Calu3 (cell line): ENCODE measurements around the gene F10. TPM values are rescaled to one million over a fixed set of nuclear protein-coding genes. Genes with fewer than 3 reads are reported as not detected.

Experiments used
- BruUV-seq: library from RNA; stranded (reverse); fragments of 400-500 nt; replicated peaks from 2 replicates; lab custom pipeline; 2021; lab: Mats Ljungman, UMichigan
- CTCF ChIA-PET: fragments of 300-600 bp; sonication (Branson Sonifier 250); formaldehyde crosslinking; loops from one replicate; lab custom pipeline; 2022; ENCODE audit warnings: antibody characterized with exemption; lab: Charles Lee
- DNase-seq: peaks from one replicate; pipeline ENCODE4 v3.0.0; 2022
- H3K27ac Mint-ChIP-seq: one replicate; pipeline ENCODE4 v1.8.0; 2022; ENCODE audit warnings: mixed read lengths; ENCODE audit not compliant: unreplicated experiment
- H3K27me3 Mint-ChIP-seq: one replicate; pipeline ENCODE4 v1.8.0; 2022; ENCODE audit warnings: mixed read lengths; ENCODE audit not compliant: unreplicated experiment
- H3K36me3 Mint-ChIP-seq: one replicate; pipeline ENCODE4 v1.8.0; 2022; ENCODE audit warnings: mild to moderate bottlenecking, moderate library complexity, mixed read lengths; ENCODE audit not compliant: insufficient read depth, unreplicated experiment
- H3K4me1 Mint-ChIP-seq: one replicate; pipeline ENCODE4 v1.8.0; 2022; ENCODE audit warnings: mild to moderate bottlenecking, low read depth, mixed read lengths; ENCODE audit not compliant: unreplicated experiment
- H3K4me3 Mint-ChIP-seq: one replicate; pipeline ENCODE4 v1.8.0; 2022; ENCODE audit warnings: mild to moderate bottlenecking, low read depth, moderate library complexity, mixed read lengths; ENCODE audit not compliant: unreplicated experiment
- H3K9me3 Mint-ChIP-seq: one replicate; pipeline ENCODE4 v1.8.0; 2022; ENCODE audit warnings: low read depth, mixed read lengths; ENCODE audit not compliant: unreplicated experiment
- intact Hi-C: fragments of 100-400 bp; cut with micrococcal nuclease; formaldehyde crosslinking; loops from one replicate; pipeline ENCODE4 v1.10.0; 2022; ENCODE audit not compliant: unreplicated experiment
- total RNA-seq: library from RNA; stranded (reverse); gene quantifications from 2 replicates; pipeline ENCODE4 v1.2.3, GENCODE V29; 2022
- TF ChIP-seq, protein P1 (sequence below): fragments of 200-600 bp; IDR thresholded peaks from one replicate; pipeline ENCODE4 v1.8.0; 2022; ENCODE audit warnings: antibody characterized with exemption; ENCODE audit not compliant: unreplicated experiment

The F10 gene
- total RNA-seq, 1 experiment from 2014 or later: not detected

DNA sequence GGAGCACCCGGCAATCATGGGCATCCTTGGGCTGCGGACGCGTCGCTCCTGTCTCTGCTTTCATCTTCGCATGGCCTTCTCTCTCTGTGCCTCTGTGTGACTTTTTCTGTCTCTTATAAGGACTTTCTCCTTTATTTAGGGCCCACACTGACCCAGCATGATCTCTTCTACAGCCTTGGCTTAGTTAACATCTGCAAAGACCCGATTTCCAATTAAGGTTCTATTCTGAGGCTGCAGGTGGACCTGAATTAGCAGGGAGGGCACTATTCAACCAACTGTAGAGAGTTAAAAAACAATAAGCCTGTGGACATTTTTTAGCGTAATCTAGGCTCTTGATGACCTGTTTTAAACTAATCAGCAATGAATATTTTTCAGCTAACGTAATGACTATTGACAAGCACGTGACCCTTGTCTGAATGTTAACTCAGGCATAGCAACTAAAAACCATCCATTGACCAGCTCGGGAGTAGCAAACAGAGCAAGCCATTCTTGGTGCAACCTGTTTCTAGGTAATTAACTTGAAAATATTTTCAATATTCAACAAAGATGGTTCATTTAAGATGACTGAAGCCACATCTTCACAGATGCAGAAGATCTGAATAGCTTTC is 15.2 kb downstream of the F10 start:
- CTCF ChIA-PET: no interaction called here
- H3K4me1 Mint-ChIP-seq: no peaks in the 10 kb centered on the region
- DNase-seq: no peak
- no TSS peak for BruUV-seq
- TF ChIP-seq, protein P1, sequence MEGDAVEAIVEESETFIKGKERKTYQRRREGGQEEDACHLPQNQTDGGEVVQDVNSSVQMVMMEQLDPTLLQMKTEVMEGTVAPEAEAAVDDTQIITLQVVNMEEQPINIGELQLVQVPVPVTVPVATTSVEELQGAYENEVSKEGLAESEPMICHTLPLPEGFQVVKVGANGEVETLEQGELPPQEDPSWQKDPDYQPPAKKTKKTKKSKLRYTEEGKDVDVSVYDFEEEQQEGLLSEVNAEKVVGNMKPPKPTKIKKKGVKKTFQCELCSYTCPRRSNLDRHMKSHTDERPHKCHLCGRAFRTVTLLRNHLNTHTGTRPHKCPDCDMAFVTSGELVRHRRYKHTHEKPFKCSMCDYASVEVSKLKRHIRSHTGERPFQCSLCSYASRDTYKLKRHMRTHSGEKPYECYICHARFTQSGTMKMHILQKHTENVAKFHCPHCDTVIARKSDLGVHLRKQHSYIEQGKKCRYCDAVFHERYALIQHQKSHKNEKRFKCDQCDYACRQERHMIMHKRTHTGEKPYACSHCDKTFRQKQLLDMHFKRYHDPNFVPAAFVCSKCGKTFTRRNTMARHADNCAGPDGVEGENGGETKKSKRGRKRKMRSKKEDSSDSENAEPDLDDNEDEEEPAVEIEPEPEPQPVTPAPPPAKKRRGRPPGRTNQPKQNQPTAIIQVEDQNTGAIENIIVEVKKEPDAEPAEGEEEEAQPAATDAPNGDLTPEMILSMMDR: no peak
- no peaks in the 10 kb centered on the region for H3K27me3 Mint-ChIP-seq
- intact Hi-C loops: no loop called here
- H3K27ac Mint-ChIP-seq: no peak overlapping the region
- H3K9me3 Mint-ChIP-seq: no peaks in the 10 kb centered on the region
- H3K4me3 Mint-ChIP-seq: no peak overlapping the region
- H3K36me3 Mint-ChIP-seq: no peaks in the 10 kb centered on the region

DNA sequence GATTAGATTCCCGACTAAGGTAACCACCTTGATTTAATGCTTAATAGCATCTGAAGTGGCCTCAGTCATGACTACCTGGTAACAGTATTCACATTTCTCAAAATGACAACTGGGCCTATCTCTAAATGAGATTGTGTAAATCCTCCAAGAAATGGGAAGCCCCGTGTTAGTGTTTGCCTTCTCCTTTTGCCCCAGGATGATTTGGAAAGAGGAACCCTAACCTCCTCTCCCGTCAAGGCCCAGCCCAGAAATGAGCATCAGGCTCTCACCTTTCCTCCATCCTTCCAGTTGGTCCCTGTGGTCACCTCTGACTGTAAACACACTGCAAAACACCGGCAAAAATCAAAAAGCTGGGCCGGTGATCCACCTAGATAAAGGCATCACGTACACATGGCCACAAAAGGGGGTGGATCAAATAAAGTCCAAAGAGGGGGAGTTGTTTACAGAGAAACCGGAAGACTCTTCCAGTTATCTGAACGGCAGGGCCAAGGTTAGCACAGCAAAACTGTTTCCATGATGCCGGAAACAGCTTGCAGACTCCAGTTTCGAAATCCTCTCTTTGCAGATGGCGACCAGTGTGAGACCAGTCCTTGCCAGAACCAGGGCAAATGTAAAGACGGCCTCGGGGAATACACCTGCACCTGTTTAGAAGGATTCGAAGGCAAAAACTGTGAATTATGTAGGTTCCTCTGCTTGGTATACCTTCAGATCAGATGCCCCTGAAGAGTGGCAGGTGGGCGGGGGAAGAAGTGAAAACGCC is 16.4 kb downstream of the F10 start:
- Mint-ChIP-seq H3K36me3 (no peaks in the 10 kb centered on the region), H3K4me1 (no peaks in the 10 kb centered on the region), H3K4me3 (no peak overlapping the region), H3K9me3 (no peaks in the 10 kb centered on the region), H3K27ac (no peak overlapping the region), H3K27me3 (no peaks in the 10 kb centered on the region)
- DNase-seq: no peak
- intact Hi-C loops: no loop called here
- CTCF ChIA-PET: no interaction called here
- TF ChIP-seq, protein P1: no peak
- no TSS peak for BruUV-seq

DNA sequence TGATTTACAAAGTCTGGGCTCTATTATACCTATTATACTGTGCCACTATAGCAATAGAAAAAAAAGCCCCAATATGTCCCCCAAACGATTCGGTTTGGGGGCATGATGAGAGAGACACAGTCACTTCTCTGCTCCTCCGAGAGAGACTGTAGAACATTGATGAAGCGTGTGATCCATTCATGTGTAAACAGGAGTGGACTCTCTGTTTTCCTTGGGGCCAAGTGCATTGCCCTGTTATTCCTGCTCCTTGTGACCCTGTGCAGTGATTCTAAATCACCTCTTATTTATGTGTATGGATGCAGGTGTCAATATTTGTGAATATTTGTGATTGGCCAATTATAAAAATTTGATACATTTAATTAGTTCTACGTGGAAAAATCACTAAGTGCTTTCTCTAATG is 17.0 kb downstream of the F10 start:
- intact Hi-C loops: no loop called here
- H3K9me3 Mint-ChIP-seq: no peaks in the 10 kb centered on the region
- no peak overlapping the region for H3K27ac Mint-ChIP-seq
- H3K4me1 Mint-ChIP-seq: no peaks in the 10 kb centered on the region
- H3K36me3 Mint-ChIP-seq: no peaks in the 10 kb centered on the region
- no peak for DNase-seq
- H3K27me3 Mint-ChIP-seq: no peaks in the 10 kb centered on the region
- no TSS peak for BruUV-seq
- TF ChIP-seq, protein P1: no peak
- H3K4me3 Mint-ChIP-seq: no peak overlapping the region
- CTCF ChIA-PET: no interaction called here

DNA sequence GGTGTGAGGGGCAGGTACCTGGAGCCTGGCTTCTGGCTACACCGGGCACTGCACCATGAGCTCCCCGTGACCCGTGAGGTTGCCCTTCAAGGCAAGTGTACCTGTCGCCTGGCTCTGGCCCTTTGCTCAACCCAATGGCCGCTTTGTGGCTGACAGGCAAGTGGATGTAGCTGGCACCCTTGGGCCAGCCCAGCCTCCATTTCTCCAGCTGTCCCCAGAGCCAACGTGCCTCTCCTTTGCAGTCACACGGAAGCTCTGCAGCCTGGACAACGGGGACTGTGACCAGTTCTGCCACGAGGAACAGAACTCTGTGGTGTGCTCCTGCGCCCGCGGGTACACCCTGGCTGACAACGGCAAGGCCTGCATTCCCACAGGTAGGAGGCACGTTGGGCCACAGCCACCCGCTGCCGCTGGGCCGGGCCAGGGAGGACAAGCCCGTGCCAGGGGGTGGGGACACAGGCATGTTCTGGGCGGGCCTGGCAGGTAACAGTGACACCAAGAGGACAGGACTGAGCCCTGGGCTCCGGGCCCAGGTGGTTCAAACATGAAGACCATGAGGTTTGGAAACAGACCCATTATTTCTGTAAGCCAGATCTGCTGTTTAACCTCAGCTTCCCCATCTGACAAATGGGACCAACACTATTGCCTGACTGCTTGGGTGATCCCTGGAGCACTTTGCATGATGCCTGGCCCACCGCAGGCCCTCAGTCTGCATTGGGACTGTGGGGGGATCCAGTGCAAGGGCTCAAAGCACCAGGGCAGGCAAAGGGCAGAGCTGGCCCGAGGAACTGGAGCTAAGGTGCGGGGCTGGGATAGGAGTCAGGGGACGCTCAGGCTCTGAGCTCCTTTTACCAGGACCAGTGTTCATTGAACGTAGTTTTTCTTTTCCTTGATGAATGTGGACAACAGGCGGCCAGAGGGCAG is 18.3 kb downstream of the F10 start:
- H3K4me1 Mint-ChIP-seq: no peaks in the 10 kb centered on the region
- H3K27me3 Mint-ChIP-seq: no peaks in the 10 kb centered on the region
- no peaks in the 10 kb centered on the region for H3K9me3 Mint-ChIP-seq
- CTCF ChIA-PET: no interaction called here
- DNase-seq: no peak
- no peak overlapping the region for H3K4me3 Mint-ChIP-seq
- no TSS peak for BruUV-seq
- TF ChIP-seq, protein P1: no peak
- H3K27ac Mint-ChIP-seq: no peak overlapping the region
- intact Hi-C loops: no loop called here
- H3K36me3 Mint-ChIP-seq: no peaks in the 10 kb centered on the region
